Measurements from ENCODE around the gene MVD. TPM values are rescaled to one million over a fixed set of nuclear protein-coding genes. Genes with fewer than 3 reads are reported as not detected.
"Not testable (repeated sequence)": the region's sequence is repeated elsewhere in the genome, so short reads cannot be mapped to it uniquely, and the experiment has no call there.

Gene MVD
- total RNA-seq, 4 donors from 2014 or later: 32.7 to 49.4 (median 39.9) TPM

DNA sequence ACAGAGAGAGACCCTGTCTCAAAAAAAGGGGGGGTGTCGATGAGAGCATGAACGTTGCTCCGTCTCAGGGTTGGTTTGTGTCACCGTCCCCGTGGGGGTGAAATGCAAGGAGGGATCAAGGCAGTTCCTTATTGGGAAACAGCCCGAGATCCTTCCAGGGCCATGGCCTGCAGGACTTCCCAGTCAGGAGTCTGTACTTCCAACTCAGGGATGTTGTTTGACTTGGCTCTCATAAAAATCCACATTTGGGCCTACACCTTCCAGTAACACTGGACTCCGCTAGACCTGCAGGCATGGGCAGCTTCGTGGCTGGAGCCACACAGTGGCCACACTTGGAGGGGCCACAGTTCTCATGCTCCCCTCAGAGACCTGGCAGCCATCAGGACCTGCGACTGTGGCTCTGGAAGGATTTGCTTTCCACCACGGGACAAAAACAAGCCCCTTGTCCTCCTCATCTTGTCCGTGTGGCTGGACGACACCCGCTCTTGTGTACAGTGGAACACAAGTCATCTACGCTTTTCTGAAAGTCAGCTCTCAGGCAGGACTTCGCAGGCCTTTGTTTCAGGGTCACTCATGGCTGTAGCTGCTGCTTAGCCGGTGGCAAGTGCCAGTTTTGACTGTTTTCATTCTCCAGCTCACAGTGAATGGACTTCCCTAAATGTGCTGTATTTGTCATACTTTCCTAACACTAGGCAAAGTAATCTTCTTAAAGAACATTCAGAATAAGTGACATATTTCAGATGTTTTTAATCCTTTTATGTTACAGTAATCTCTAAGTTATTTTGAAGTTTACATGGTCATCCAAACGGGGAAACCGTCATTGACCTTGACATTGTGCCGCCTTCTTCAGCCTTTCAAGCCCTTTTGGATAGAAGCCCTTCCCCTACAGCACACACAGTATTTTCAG lies 48.7 kb downstream of the MVD start:
- Histone ChIP-seq H3K9me3 (no peaks in the 10 kb centered on the region), H3K27ac (peak overlapping the region in 2 of 4 donors; percentile 46 to 66), H3K27me3 (no peaks in the 10 kb centered on the region), H3K4me3 (no peak overlapping the region), H3K4me1 (peaks cover 0 to 34% (median 0%) of the 10 kb centered on the region in 4 donors), H3K36me3 (peaks cover 0 to 62% (median 0%) of the 10 kb centered on the region in 3 donors)
- no peak for DNase-seq (ENCODE audit: low spot score in 2 of 2)
- TF ChIP-seq POLR2A (IDR thresholded peaks at IDR 0.05) (no peak), EP300 (IDR thresholded peaks at IDR 0.05) (no peak)
- TF ChIP-seq, protein P1, sequence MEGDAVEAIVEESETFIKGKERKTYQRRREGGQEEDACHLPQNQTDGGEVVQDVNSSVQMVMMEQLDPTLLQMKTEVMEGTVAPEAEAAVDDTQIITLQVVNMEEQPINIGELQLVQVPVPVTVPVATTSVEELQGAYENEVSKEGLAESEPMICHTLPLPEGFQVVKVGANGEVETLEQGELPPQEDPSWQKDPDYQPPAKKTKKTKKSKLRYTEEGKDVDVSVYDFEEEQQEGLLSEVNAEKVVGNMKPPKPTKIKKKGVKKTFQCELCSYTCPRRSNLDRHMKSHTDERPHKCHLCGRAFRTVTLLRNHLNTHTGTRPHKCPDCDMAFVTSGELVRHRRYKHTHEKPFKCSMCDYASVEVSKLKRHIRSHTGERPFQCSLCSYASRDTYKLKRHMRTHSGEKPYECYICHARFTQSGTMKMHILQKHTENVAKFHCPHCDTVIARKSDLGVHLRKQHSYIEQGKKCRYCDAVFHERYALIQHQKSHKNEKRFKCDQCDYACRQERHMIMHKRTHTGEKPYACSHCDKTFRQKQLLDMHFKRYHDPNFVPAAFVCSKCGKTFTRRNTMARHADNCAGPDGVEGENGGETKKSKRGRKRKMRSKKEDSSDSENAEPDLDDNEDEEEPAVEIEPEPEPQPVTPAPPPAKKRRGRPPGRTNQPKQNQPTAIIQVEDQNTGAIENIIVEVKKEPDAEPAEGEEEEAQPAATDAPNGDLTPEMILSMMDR (IDR thresholded peaks at IDR 0.05): no peak
- WGBS, 2 donors: 56 to 61% methylated on average over 19 of the region's 19 CpGs

DNA sequence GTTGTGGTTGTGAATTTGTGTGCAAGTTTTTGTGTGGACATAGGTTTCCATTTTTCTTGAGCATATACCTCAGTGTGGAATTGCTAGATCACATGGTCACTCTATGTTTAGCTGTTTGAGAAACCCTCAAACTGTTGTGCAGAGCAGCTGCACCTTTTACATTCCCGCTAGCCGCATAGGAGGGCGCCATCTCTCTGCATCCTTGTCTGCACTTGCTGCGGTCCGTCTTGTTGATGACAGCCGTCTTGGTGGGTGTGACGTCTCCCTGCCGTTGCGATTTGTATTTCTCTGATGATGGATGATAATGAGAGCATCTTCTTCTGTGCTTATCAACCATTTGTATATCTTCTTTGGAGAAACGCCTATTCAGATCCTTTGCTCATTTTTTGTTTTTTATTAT lies 49.6 kb downstream of the MVD start:
- WGBS, 2 donors: 87 to 91% methylated on average over 10 of the region's 10 CpGs
- Histone ChIP-seq H3K36me3 (peaks cover 0 to 65% (median 0%) of the 10 kb centered on the region in 3 donors), H3K4me1 (peaks cover 0 to 26% (median 0%) of the 10 kb centered on the region in 4 donors), H3K9me3 (no peaks in the 10 kb centered on the region), H3K27me3 (no peaks in the 10 kb centered on the region), H3K4me3 (no peak overlapping the region), H3K27ac (no peak overlapping the region)
- TF ChIP-seq POLR2A (IDR thresholded peaks at IDR 0.05) (no peak), EP300 (IDR thresholded peaks at IDR 0.05) (no peak)
- TF ChIP-seq, protein P1 (IDR thresholded peaks at IDR 0.05): no peak
- no peak for DNase-seq (ENCODE audit: low spot score in 2 of 2)

DNA sequence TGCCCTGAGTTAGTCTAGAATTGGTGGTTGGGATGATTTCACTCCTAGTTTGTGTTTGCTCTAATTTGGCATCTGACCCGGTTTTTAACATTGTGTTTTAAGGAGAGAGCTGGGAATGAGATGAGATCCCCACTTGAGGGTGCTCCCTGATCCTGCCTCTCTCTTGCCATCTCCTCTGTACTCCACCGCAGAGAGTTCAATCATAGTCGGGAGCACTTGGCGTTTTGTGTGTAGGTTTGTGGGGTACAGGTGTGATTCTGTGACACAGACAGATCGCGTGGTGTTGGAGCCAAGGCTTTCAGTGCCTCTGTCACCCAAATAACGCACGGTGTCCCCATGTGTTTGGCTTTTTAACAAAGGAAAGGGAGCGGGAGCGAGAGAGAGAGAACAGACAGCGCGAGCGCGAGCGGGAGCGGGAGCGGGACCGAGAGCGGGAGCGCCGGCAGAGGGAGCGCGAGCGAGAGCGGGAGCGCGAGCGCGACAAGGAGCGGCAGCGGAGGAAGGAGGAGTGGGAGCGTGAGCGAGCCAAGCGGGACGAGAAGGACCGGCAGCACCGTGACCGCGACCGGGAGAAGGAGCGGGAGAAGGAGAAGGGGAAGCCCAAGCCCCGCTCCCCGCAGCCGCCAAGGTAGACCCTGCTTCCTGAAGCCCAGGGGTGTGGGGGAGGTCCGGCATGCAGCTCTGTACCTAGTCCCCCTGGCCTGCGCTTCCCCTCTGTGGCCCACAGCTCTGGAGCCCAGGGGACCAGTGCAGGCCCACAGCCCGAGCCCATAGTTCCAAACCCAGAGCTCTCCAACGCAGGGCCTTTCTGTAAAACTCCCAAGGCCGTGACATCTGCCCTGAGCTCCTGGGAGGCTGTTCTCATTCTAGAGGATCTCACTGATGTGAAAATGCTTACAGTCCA lies 51.7 kb downstream of the MVD start:
- Histone ChIP-seq H3K36me3 (peaks cover 0 to 77% (median 0%) of the 10 kb centered on the region in 3 donors), H3K9me3 (no peaks in the 10 kb centered on the region), H3K27me3 (no peaks in the 10 kb centered on the region), H3K27ac (no peak overlapping the region), H3K4me1 (peaks cover 0 to 24% (median 0%) of the 10 kb centered on the region in 4 donors), H3K4me3 (no peak overlapping the region)
- WGBS, 2 donors: 74 to 77% methylated on average over 47 to 49 of the region's 49 CpGs
- TF ChIP-seq, protein P1 (IDR thresholded peaks at IDR 0.05): no peak
- DNase-seq (ENCODE audit: low spot score in 2 of 2): no peak

DNA sequence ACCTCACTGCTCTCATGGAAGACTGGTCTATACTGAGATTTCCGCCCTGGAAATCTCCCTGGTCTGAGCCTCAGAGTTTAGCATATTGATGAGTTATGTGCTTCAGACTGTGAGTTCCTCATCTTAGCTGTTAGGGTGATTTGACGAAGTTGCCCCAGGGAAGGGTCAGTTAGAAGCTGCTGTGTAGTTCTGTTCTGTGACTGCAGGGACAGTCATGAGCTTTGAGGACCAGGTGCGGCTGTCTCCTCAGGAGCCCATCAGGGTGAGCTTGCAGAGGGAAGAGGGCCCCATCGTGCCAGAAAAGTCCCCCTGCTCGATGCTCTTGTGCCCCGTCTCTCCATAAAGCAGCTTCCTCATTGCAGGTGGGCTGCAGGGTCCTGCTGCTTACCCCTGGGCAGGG lies 52.8 kb downstream of the MVD start:
- Histone ChIP-seq H3K9me3 (no peaks in the 10 kb centered on the region), H3K36me3 (peaks cover 0 to 81% (median 0%) of the 10 kb centered on the region in 3 donors), H3K4me1 (peaks cover 0 to 14% (median 0%) of the 10 kb centered on the region in 4 donors), H3K27me3 (no peaks in the 10 kb centered on the region), H3K4me3 (no peak overlapping the region), H3K27ac (no peak overlapping the region)
- DNase-seq (ENCODE audit: low spot score in 2 of 2): no peak
- TF ChIP-seq, protein P1 (IDR thresholded peaks at IDR 0.05): no peak
- TF ChIP-seq POLR2A (IDR thresholded peaks at IDR 0.05): no peak
- WGBS, 2 donors: 86 to 100% methylated on average over 1 to 6 of the region's 6 CpGs

GRCh38 chr16:88609426-88609825 lies 53.5 kb downstream of the MVD start:
- 95% methylated on average over 8 of the region's 8 CpGs for WGBS, 2 donors
- not testable (repeated sequence) for H3K27ac ChIP-seq; H3K4me3 ChIP-seq; H3K27me3 ChIP-seq; H3K9me3 ChIP-seq; DNase-seq (ENCODE audit: low spot score in 2 of 2); H3K4me1 ChIP-seq
- H3K36me3 ChIP-seq: peaks cover 0 to 88% (median 0%) of the 10 kb centered on the region in 3 donors

All from tibial nerve (tissue), 4 donors.